HepG2 (cell line): ENCODE results near the gene RBMXL2. TPM values are rescaled to one million over a fixed set of nuclear protein-coding genes. Genes with fewer than 3 reads are reported as not detected.

Experiments used
- HIC2 ChIP-seq: sonication (generic); formaldehyde crosslinking; IDR thresholded peaks from 2 replicates; pipeline ENCODE4 v1.9.0; 2022; ENCODE audit warnings: low read depth, missing genetic modification reagents
- KMT2B ChIP-seq: IDR thresholded peaks from 2 replicates; pipeline ENCODE4 v1.6.1; 2016; ENCODE audit warnings: missing genetic modification reagents, missing compliant biosample characterization
- NAIF1 ChIP-seq: sonication (generic); formaldehyde crosslinking; IDR thresholded peaks from 2 replicates; pipeline ENCODE4 v1.5.0; 2020; ENCODE audit warnings: mild to moderate bottlenecking, missing genetic modification reagents, borderline replicate concordance
- SP140L ChIP-seq: sonication (generic); formaldehyde crosslinking; IDR thresholded peaks from 2 replicates; pipeline ENCODE4 v1.4.0; 2020; ENCODE audit warnings: missing genetic modification reagents, borderline replicate concordance
- TFAP4 ChIP-seq: sonication (generic); IDR thresholded peaks from 2 replicates; pipeline ENCODE4 v1.6.1; 2016; ENCODE audit warnings: low read depth, borderline replicate concordance
- TFDP1 ChIP-seq: IDR thresholded peaks from 2 replicates; pipeline ENCODE4 v1.6.1; 2016; ENCODE audit warnings: missing compliant biosample characterization, missing genetic modification reagents, borderline replicate concordance
- ZNF337 ChIP-seq: sonication (generic); formaldehyde crosslinking; IDR thresholded peaks from 2 replicates; pipeline ENCODE4 v1.5.1; 2020; ENCODE audit warnings: missing genetic modification reagents, low read depth, mild to moderate bottlenecking, borderline replicate concordance
- polyA plus RNA-seq, 8 experiments: library from polyadenylated mRNA; depleted of rRNA in 3 of 8; stranded (reverse) in 7 of 8; unstranded in 1 of 8; fragments of >200 nt; fragmentation: Illumina TruSeq in 4 of 8; extraction: Trizol in 4 of 8; gene quantifications; 2 replicates each; pipeline versions ENCODE4 v1.2.1 to v1.2.3, GENCODE V29; 2011 to 2016; ENCODE audit warnings: low read depth in 4 of 8, missing spikeins in 1 of 8, mixed read lengths in 1 of 8; ENCODE audit not compliant: insufficient read depth in 1 of 8
- total RNA-seq, 5 experiments: library from RNA; depleted of rRNA; stranded (reverse); fragments of >200 nt; fragmentation: Illumina TruSeq; extraction: Trizol; gene quantifications; 2 replicates each; pipeline ENCODE4 v1.2.3, GENCODE V29; 2016; ENCODE audit warnings: low read depth in 1 of 5

RBMXL2 gene
- total and polyA plus RNA-seq, 2 of the 13 experiments (the other 11 are each of a cell fraction or from before 2014, with no cell fraction given): not detected

GRCh38 chr11:7138051-7138450 lies 49.3 kb downstream of the RBMXL2 start (continued):
- no peak for TF ChIP-seq TFDP1 (CRISPR knock-in tag)
- no peak for TF ChIP-seq NAIF1 (CRISPR knock-in tag)
- no peak for TF ChIP-seq ZNF337 (CRISPR knock-in tag)
- TF ChIP-seq TFAP4: no peak
- no peak for TF ChIP-seq HIC2 (CRISPR knock-in tag)
- TF ChIP-seq SP140L: no peak
- TF ChIP-seq KMT2B (CRISPR knock-in tag): no peak

Other genes starting within 250 kb of the RBMXL2 start
- gene OR10A5, start 243.3 kb upstream of the RBMXL2 start, total RNA-seq (2016; rRNA removed; fragmentation: Illumina TruSeq; extraction: Trizol): not detected in 2 replicates
- not detected in 2 replicates for gene OR10A5, start 243.3 kb upstream of the RBMXL2 start, polyA plus RNA-seq (2011; rRNA removed)
- not detected in 2 replicates for gene OR10A2, start 225.9 kb upstream of the RBMXL2 start, total RNA-seq (2016; rRNA removed; fragmentation: Illumina TruSeq; extraction: Trizol)
- not detected in 2 replicates for gene OR10A2, start 225.9 kb upstream of the RBMXL2 start, polyA plus RNA-seq (2011; rRNA removed)
- not detected in 2 replicates for gene OR10A4, start 212.4 kb upstream of the RBMXL2 start, total RNA-seq (2016; rRNA removed; fragmentation: Illumina TruSeq; extraction: Trizol)
- gene OR10A4, start 212.4 kb upstream of the RBMXL2 start, polyA plus RNA-seq (2011; rRNA removed): not detected in 2 replicates
- gene OR2D2, start 196.5 kb upstream of the RBMXL2 start, total RNA-seq (2016; rRNA removed; fragmentation: Illumina TruSeq; extraction: Trizol): not detected in 2 replicates
- gene OR2D2, start 196.5 kb upstream of the RBMXL2 start, polyA plus RNA-seq (2011; rRNA removed): not detected in 2 replicates
- gene OR2D3, start 168.0 kb upstream of the RBMXL2 start, total RNA-seq (2016; rRNA removed; fragmentation: Illumina TruSeq; extraction: Trizol): not detected in 2 replicates
- gene OR2D3, start 168.0 kb upstream of the RBMXL2 start, polyA plus RNA-seq (2011; rRNA removed): not detected in 2 replicates
- not detected in 2 replicates for gene ZNF215, start 162.6 kb upstream of the RBMXL2 start, total RNA-seq (2016; rRNA removed; fragmentation: Illumina TruSeq; extraction: Trizol)
- gene ZNF215, start 162.6 kb upstream of the RBMXL2 start, polyA plus RNA-seq (2011; rRNA removed): not detected in 2 replicates
- 1.9 and 2.6 TPM in 2 replicates for gene ZNF214, start 68.7 kb upstream of the RBMXL2 start, total RNA-seq (2016; rRNA removed; fragmentation: Illumina TruSeq; extraction: Trizol)
- 0.28 and 0.42 TPM in 2 replicates for gene ZNF214, start 68.7 kb upstream of the RBMXL2 start, polyA plus RNA-seq (2011; rRNA removed)
- not detected in 2 replicates for gene NLRP14, start 68.5 kb upstream of the RBMXL2 start, total RNA-seq (2016; rRNA removed; fragmentation: Illumina TruSeq; extraction: Trizol)
- not detected in 2 replicates for gene NLRP14, start 68.5 kb upstream of the RBMXL2 start, polyA plus RNA-seq (2011; rRNA removed)
- gene SYT9, start 162.9 kb downstream of the RBMXL2 start, total RNA-seq (2016; rRNA removed; fragmentation: Illumina TruSeq; extraction: Trizol): not detected in 2 replicates
- not detected in 2 replicates for gene SYT9, start 162.9 kb downstream of the RBMXL2 start, polyA plus RNA-seq (2011; rRNA removed)